PC-3 (cell line): ENCODE results near the gene SELENOV. TPM values are rescaled to one million over a fixed set of nuclear protein-coding genes. Genes with fewer than 3 reads are reported as not detected.

Experiments
- ATAC-seq: fragments of 200-7000 bp; cut with Tn5 transposase; 2 replicates; pipeline ENCODE4 v1.9.1; 2020; ENCODE audit warnings: mild to moderate bottlenecking, moderate library complexity
- BruUV-seq: library from RNA; stranded (reverse); fragments of 400-500 nt; replicated peaks from 2 replicates; lab custom pipeline; 2021; lab: Mats Ljungman, UMichigan
- CTCF ChIA-PET: fragments of 300-600 bp; sonication (Branson Sonifier 250); formaldehyde crosslinking; loops from one replicate; lab custom pipeline; 2022; ENCODE audit warnings: antibody characterized with exemption; lab: Charles Lee
- POLR2A ChIA-PET: fragments of 300-600 bp; sonication (Branson Sonifier 250); formaldehyde crosslinking; loops from one replicate; lab custom pipeline; 2022; ENCODE audit warnings: antibody characterized with exemption; ENCODE audit not compliant: unreplicated experiment; lab: Charles Lee
- DNase-seq: peaks from one replicate; pipeline ENCODE4 v3.0.0-alpha.2; 2015
- H2AFZ ChIP-seq: fragments of 300-600 bp; sonication (generic); 2 replicates; pipeline ENCODE4 v1.6.0; 2016; ENCODE audit warnings: antibody characterized with exemption, low read length
- H3F3A ChIP-seq: fragments of 300-600 bp; sonication (generic); one replicate; pipeline ENCODE4 v1.6.0; 2017; ENCODE audit warnings: antibody characterized with exemption, low read length, control low read depth, mild to moderate bottlenecking; ENCODE audit not compliant: unreplicated experiment
- H3K27ac ChIP-seq: fragments of 300-600 bp; sonication (generic); 2 replicates; pipeline ENCODE4 v1.5.1; 2016; ENCODE audit warnings: mild to moderate bottlenecking, low read length
- H3K27me3 ChIP-seq: fragments of 300-600 bp; sonication (generic); 2 replicates; pipeline ENCODE4 v1.6.1; 2016; ENCODE audit warnings: low read length, mixed read lengths
- H3K36me3 ChIP-seq: fragments of 300-600 bp; sonication (generic); 2 replicates; pipeline ENCODE4 v1.6.1; 2016; ENCODE audit warnings: low read depth, mixed run types, low read length, mixed read lengths
- H3K4me1 ChIP-seq: fragments of 300-600 bp; sonication (generic); 2 replicates; pipeline ENCODE4 v1.5.1; 2016; ENCODE audit warnings: low read length; ENCODE audit not compliant: insufficient read depth
- H3K4me2 ChIP-seq: fragments of 300-600 bp; sonication (generic); 2 replicates; pipeline ENCODE4 v1.6.0; 2016; ENCODE audit warnings: low read length
- H3K4me3 ChIP-seq: fragments of 300-600 bp; sonication (generic); 2 replicates; pipeline ENCODE4 v1.5.1; 2016; ENCODE audit warnings: mild to moderate bottlenecking, low read length, mixed read lengths
- H3K79me2 ChIP-seq: fragments of 300-600 bp; sonication (generic); 2 replicates; pipeline ENCODE4 v1.6.1; 2017; ENCODE audit warnings: low read length, mixed read lengths
- H3K9ac ChIP-seq: fragments of 300-600 bp; sonication (generic); 2 replicates; pipeline ENCODE4 v1.6.0; 2016; ENCODE audit warnings: mild to moderate bottlenecking, low read length
- H3K9me2 ChIP-seq: fragments of 300-600 bp; sonication (generic); replicated peaks from 2 replicates; pipeline ENCODE4 v1.6.1; 2016; ENCODE audit warnings: mixed run types, low read length, mixed read lengths
- H3K9me3 ChIP-seq: fragments of 300-600 bp; sonication (generic); 2 replicates; pipeline ENCODE4 v1.6.1; 2016; ENCODE audit warnings: low read length, mixed read lengths
- H4K20me1 ChIP-seq: fragments of 300-600 bp; sonication (generic); 2 replicates; pipeline ENCODE4 v1.6.1; 2016; ENCODE audit warnings: low read length, mixed read lengths
- EZH2 ChIP-seq: fragments of 300-600 bp; sonication (generic); IDR thresholded peaks from one replicate; pipeline ENCODE4 v1.6.1; 2017; ENCODE audit warnings: antibody characterized with exemption, mild to moderate bottlenecking, low read length; ENCODE audit not compliant: unreplicated experiment
- EZH2phosphoT487 ChIP-seq: fragments of 300-600 bp; sonication (generic); IDR thresholded peaks from 2 replicates; pipeline ENCODE4 v1.6.1; 2018; ENCODE audit warnings: mild to moderate bottlenecking, antibody characterized with exemption, low read length, borderline replicate concordance
- intact Hi-C: fragments of 100-400 bp; cut with micrococcal nuclease; formaldehyde crosslinking; loops from 2 replicates; pipeline ENCODE4 v1.9.0; 2023
- total RNA-seq: library from RNA; depleted of rRNA; stranded (reverse); fragments of >200 nt; gene quantifications from 2 replicates; pipeline ENCODE4 v1.2.3, GENCODE V29; 2014
- TF ChIP-seq, protein P1 (sequence below): fragments of 300-600 bp; sonication (generic); conservative IDR thresholded peaks from 2 replicates; pipeline ENCODE4 v1.5.1; 2017; ENCODE audit warnings: antibody characterized with exemption, low read depth, mild to moderate bottlenecking, low read length

SELENOV gene
- total RNA-seq, 1 experiment from 2014 or later, result not detected

GRCh38 chr19:39524495-39524894, 9.6 kb downstream of the SELENOV start:
- Histone ChIP-seq H3K27me3 (no peaks in the 10 kb centered on the region), H3K79me2 (no peaks in the 10 kb centered on the region), H3K4me1 (no peaks in the 10 kb centered on the region), H3F3A (no peaks in the 10 kb centered on the region), H4K20me1 (no peaks in the 10 kb centered on the region), H3K9ac (no peak overlapping the region), H3K9me3 (no peaks in the 10 kb centered on the region), H3K27ac (no peak overlapping the region), H2AFZ (no peak overlapping the region), H3K36me3 (no peaks in the 10 kb centered on the region), H3K9me2 (no peaks in the 10 kb centered on the region), H3K4me2 (no peak overlapping the region), H3K4me3 (no peak overlapping the region)
- POLR2A ChIA-PET, result no interaction called here
- no peak for DNase-seq
- TF ChIP-seq EZH2, result no peak
- TF ChIP-seq EZH2phosphoT487, result no peak
- ATAC-seq, result no peak
- intact Hi-C loops, result no loop called here
- BruUV-seq, result no TSS peak
- CTCF ChIA-PET, result no interaction called here

DNA sequence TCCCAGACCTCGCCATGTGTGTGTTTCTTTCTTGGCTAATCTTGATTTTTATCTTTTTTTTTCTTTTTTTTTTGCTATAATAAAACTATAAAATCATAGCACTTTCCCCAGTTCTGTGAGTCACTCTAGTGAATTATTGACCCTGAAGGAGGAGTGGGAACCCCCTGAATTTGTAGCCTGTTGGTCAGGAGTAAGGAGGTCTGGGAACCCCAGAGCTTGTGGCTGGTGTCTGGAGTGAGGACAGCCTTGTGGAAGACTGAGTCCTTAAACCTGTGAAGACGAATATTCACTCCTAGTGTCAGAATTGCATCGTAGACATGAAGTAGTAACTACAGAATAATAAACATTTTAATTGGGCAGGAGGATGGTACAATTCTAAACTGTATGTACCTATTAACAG, 10.3 kb downstream of the SELENOV start:
- Histone ChIP-seq H3K27ac (no peak overlapping the region), H3K27me3 (no peaks in the 10 kb centered on the region), H3K4me2 (no peak overlapping the region), H3K9me2 (no peaks in the 10 kb centered on the region), H3K4me3 (no peak overlapping the region), H4K20me1 (no peaks in the 10 kb centered on the region), H3K9me3 (no peaks in the 10 kb centered on the region), H2AFZ (no peak overlapping the region), H3F3A (no peaks in the 10 kb centered on the region), H3K79me2 (no peaks in the 10 kb centered on the region), H3K4me1 (no peaks in the 10 kb centered on the region), H3K9ac (no peak overlapping the region), H3K36me3 (no peaks in the 10 kb centered on the region)
- intact Hi-C loops, result no loop called here
- no TSS peak for BruUV-seq
- ChIA-PET CTCF (no interaction called here), POLR2A (no interaction called here)
- ATAC-seq (no peak), DNase-seq (no peak)
- TF ChIP-seq EZH2phosphoT487 (no peak), EZH2 (no peak)
- TF ChIP-seq, protein P1, sequence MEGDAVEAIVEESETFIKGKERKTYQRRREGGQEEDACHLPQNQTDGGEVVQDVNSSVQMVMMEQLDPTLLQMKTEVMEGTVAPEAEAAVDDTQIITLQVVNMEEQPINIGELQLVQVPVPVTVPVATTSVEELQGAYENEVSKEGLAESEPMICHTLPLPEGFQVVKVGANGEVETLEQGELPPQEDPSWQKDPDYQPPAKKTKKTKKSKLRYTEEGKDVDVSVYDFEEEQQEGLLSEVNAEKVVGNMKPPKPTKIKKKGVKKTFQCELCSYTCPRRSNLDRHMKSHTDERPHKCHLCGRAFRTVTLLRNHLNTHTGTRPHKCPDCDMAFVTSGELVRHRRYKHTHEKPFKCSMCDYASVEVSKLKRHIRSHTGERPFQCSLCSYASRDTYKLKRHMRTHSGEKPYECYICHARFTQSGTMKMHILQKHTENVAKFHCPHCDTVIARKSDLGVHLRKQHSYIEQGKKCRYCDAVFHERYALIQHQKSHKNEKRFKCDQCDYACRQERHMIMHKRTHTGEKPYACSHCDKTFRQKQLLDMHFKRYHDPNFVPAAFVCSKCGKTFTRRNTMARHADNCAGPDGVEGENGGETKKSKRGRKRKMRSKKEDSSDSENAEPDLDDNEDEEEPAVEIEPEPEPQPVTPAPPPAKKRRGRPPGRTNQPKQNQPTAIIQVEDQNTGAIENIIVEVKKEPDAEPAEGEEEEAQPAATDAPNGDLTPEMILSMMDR, result no peak

DNA sequence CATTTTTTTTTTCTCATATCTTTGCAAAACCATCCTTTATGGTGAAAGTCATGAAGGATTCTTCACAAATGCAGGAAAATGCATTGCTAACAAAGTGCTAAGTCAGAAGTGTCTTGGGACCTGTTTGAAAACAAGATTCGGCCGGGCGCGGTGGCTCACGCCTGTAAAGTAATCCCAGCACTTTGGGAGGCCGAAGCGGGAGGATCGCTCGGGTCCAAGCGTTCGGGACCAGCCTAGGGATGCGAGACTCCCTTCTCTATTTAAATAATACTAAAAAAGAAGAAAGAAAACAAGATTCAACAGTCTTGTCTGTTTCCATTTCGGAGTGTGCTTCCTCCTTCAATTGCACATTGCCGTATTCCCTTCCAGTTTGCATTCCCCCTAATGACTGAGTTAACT, 16.9 kb downstream of the SELENOV start:
- intact Hi-C loops, result loop anchor here (1.0 to 10.0 kb wide), 3 partner anchors 35 to 92 kb away; partner anchors contain the start of gene DLL3
- Histone ChIP-seq H3K9ac (peak overlapping the region; percentile 74), H3K9me3 (no peaks in the 10 kb centered on the region), H3F3A (no peaks in the 10 kb centered on the region), H3K4me3 (peak overlapping the region; percentile 89), H3K27me3 (no peaks in the 10 kb centered on the region), H4K20me1 (no peaks in the 10 kb centered on the region), H3K79me2 (peaks cover 15% of the 10 kb centered on the region), H3K27ac (no peak overlapping the region), H3K36me3 (no peaks in the 10 kb centered on the region), H3K4me1 (peaks cover 4% of the 10 kb centered on the region; the same call in 1 of the 2 replicates), H3K9me2 (no peaks in the 10 kb centered on the region), H2AFZ (peak overlapping the region; percentile 91), H3K4me2 (peak overlapping the region; percentile 96)
- DNase-seq, result no peak
- ChIA-PET CTCF (interaction anchor here (0.6 to 1.4 kb wide), 2 partner anchors 87 to 91 kb away, joined by 4 to 7 read pairs; partner anchors contain the start of gene SUPT5H), POLR2A (interaction anchor here (0.7 kb wide), 1 partner anchor 261 kb away, joined by 7 read pairs; no protein-coding TSS in a partner anchor)
- no TSS peak for BruUV-seq
- ATAC-seq, result no peak
- TF ChIP-seq EZH2, result no peak
- TF ChIP-seq, protein P1, result no peak
- TF ChIP-seq EZH2phosphoT487, result no peak
